Stimulated activated naive CD8-positive, alpha-beta T cell treated with anti-CD3 and anti-CD28 coated beads, Interleukin-15, Interleukin-2, amounts not matched to agents 100 ng/mL and 50 ng/mL, for 24 hours (primary cell): ENCODE data around the gene DHX32.
A peak's percentile ranks its signal among the peaks of the same experiment; 100 is the strongest.
"Not testable (repeated sequence)": the region's sequence is repeated elsewhere in the genome, so short reads cannot be mapped to it uniquely, and the experiment has no call there.

ENCODE experiments used
- H3K27ac Mint-ChIP-seq: one replicate; pipeline ENCODE4 v1.8.0; 2021; ENCODE audit warnings: mild to moderate bottlenecking, mixed read lengths
- H3K27me3 Mint-ChIP-seq: one replicate; pipeline ENCODE4 v1.8.0; 2021; ENCODE audit warnings: mixed read lengths
- H3K36me3 Mint-ChIP-seq: one replicate; pipeline ENCODE4 v1.8.0; 2021; ENCODE audit warnings: low read depth, mixed read lengths
- H3K4me1 Mint-ChIP-seq: one replicate; pipeline ENCODE4 v1.8.0; 2021; ENCODE audit warnings: low read depth, mixed read lengths
- H3K4me3 Mint-ChIP-seq: one replicate; pipeline ENCODE4 v1.8.0; 2021; ENCODE audit warnings: mild to moderate bottlenecking, mixed read lengths
- H3K9me3 Mint-ChIP-seq: one replicate; pipeline ENCODE4 v1.8.0; 2021; ENCODE audit warnings: mixed read lengths

The DHX32 gene

GRCh38 chr10:125907598-125907997 is 26.5 kb upstream of the DHX32 start:
- not testable (repeated sequence) for H3K36me3 Mint-ChIP-seq, H3K4me1 Mint-ChIP-seq, H3K27ac Mint-ChIP-seq, H3K9me3 Mint-ChIP-seq, H3K27me3 Mint-ChIP-seq, H3K4me3 Mint-ChIP-seq

- H3K9me3 Mint-ChIP-seq, H3K36me3 Mint-ChIP-seq, H3K4me1 Mint-ChIP-seq, H3K4me3 Mint-ChIP-seq, H3K27ac Mint-ChIP-seq, H3K27me3 Mint-ChIP-seq: not testable (repeated sequence)
Measured at GRCh38 chr10:125905069-125905994, 24.2 kb upstream of the DHX32 start.

- not testable (repeated sequence) for H3K4me3 Mint-ChIP-seq, H3K27ac Mint-ChIP-seq, H3K4me1 Mint-ChIP-seq
Measured at GRCh38 chr10:125903135-125903640, 22.1 kb upstream of the DHX32 start.

DNA sequence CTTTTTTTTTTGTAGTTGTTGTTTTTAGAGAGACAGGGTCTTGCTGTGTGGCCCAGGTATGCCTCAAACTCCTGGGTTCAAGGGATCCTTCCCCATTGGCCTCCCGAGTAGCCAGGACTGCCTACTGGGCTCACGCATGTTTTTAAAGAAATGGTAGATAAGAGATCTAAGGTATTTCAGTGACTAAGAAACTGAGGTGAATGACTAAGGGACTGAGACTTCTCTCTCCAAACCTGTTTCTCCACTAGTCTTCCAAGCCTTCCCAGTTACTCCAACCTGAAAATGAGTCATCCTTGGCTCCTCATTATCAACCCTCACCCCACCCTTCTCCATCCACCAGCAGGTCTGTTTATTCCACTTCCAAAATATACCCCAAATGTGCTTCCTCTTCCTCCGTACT is 19.9 kb upstream of the DHX32 start:
- not testable (repeated sequence) for H3K4me3 Mint-ChIP-seq, H3K9me3 Mint-ChIP-seq, H3K36me3 Mint-ChIP-seq, H3K27me3 Mint-ChIP-seq, H3K4me1 Mint-ChIP-seq, H3K27ac Mint-ChIP-seq

More at GRCh38 chr10:125903135-125903640, 22.1 kb upstream of the DHX32 start:
- not testable (repeated sequence) for H3K27me3 Mint-ChIP-seq, H3K36me3 Mint-ChIP-seq, H3K9me3 Mint-ChIP-seq

DNA sequence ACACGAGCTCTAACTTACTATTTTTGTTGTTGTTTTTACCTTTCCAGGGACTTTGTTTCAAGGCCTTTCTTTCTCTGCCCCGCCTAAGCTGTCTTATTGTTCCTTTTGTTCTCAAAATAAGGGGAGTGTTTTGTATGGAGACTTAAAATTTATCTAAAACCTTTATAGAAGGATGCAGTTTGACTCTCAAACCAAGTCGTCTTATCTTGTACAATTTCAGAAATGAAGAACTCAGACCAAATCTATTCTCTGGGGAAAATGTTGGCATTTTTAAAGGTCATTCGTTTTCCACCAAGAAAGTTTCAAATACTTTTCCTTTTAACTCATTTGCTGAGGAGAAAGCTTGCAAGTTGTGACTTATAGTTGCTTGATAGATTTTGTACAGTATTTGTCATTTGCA is 16.2 kb upstream of the DHX32 start:
- H3K27ac Mint-ChIP-seq, H3K36me3 Mint-ChIP-seq, H3K9me3 Mint-ChIP-seq, H3K27me3 Mint-ChIP-seq: not testable (repeated sequence)
- Mint-ChIP-seq H3K4me3 (peak overlapping the region; percentile 88), H3K4me1 (peaks cover 21% of the 10 kb centered on the region)

DNA sequence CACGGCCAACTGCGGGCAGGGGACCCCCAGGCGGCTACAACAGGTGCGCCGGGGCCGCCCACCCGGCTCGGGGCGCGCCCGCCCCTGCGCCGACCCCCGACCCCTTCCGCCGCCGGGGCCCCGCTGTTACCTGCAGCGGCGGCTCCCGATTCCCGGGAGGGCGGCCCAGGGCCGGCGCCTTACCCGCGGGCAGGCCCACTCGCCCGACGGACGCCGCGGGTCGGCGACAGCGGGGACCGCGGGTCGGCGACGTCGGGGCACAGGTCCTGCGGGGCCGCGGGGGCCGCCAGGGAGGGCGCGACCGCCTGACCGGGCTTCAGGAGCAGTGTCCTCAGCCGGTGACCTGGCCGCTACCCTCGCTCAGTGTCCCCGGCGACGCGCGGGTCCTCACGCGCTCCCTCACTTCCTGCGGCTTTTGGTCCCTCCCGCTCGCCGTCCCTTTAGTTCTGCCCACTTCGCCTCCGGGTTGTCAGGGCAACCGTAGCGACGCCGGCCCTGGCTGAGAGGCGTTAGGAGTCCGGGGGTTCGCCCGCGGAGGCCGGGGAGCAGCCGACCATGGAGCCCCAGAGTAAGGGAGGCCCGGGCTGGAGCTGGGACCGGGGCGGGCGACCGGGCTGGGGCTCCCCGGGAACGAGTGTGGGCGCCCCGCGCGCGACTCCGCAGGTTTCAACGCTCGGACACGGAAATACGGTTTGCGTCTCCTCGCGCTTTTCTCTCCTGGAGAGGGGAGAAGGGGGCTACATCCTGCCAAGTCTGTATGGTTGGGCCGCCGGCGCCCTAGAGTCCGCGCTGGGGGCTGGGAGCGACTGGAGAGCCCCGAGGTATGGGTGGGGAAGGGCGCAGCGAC is 15.2 kb upstream of the DHX32 start, which contains the start of gene FANK1:
TSS of gene FANK1 (plus strand) at position 477 of the 847 bp plus-strand sequence. CDS start at position 556, 79 bp downstream.
- not testable (repeated sequence) for H3K9me3 Mint-ChIP-seq, H3K27me3 Mint-ChIP-seq, H3K36me3 Mint-ChIP-seq
- peak within 1 kb of the TSS; percentile 90 for H3K4me3 Mint-ChIP-seq
- H3K4me1 Mint-ChIP-seq: peaks cover 21% of the 10 kb centered on the region
- peak within 1 kb of the TSS; percentile 95 for H3K27ac Mint-ChIP-seq

DNA sequence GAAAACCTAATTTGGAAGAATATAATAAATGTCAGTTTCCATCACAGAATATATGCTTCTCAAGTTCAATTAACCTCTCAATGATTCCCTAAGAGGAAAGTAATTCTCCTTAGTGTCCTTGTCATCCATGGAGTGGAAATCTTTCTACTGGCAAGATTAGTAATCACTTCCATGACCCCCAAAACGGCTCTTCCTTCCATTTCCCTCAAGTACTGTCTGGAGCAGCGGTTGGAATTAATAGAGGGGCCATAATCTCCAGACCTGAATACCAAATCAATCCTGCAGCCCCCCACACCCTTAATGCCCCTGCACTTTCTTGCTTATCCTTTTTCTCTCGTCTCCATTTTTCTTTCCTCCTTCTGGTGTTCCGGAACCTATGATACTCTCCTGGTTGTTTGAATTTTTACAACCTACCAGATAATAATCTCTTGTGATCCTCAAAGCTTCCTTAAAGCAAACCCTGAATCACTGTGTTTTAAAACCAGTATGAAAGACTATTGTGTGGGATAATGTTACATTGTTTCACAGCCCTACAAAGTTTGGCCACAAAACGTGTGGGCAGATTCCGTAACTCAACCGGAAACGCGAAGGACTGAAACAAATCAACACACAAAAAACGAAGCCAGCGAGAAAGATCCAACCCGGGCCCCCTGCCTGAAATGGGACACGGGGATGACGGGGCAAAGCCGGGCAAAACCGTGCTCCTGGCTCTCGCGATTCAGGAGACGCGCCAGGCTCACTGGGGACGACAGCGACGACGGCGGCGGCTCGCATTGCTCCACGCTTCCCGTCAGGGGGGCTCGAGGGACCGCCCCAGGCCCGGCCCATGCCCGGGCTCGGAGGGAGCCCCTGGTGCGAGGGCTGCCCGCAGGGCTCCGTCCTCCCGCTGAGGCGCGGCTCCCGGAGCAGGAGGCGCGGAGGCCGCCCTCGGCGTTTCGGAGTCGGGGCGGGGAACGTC is 14.3 kb upstream of the DHX32 start:
- Mint-ChIP-seq H3K4me1 (peaks cover 21% of the 10 kb centered on the region), H3K27ac (peak overlapping the region; percentile 95), H3K4me3 (peak overlapping the region; percentile 90)
- H3K36me3 Mint-ChIP-seq, H3K9me3 Mint-ChIP-seq, H3K27me3 Mint-ChIP-seq: not testable (repeated sequence)

- H3K36me3 Mint-ChIP-seq: not testable (repeated sequence)
Measured at GRCh38 chr10:125894176-125894575, 13.1 kb upstream of the DHX32 start.

DNA sequence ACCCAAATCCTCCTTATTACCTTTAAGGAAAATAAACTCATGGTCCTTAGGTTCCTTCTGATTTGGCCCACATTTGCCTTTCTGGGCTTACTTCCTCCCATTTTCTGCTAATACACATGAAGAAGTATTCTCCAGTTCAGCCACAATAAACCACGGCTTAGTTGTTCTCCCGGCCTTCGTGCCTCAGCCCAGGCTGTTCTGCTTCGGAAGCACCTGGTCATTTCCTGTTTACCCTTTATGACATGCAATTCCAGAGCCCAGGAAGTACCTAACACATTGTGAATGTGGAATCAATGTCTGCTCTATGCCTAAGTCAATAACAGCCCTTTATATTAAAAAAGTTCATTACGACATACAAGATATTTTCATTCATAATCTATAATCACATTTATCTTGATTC is 11.3 kb upstream of the DHX32 start:
- H3K27ac Mint-ChIP-seq, H3K36me3 Mint-ChIP-seq, H3K4me3 Mint-ChIP-seq, H3K27me3 Mint-ChIP-seq, H3K9me3 Mint-ChIP-seq: not testable (repeated sequence)
- peaks cover 20% of the 10 kb centered on the region for H3K4me1 Mint-ChIP-seq

More at GRCh38 chr10:125894176-125894575, 13.1 kb upstream of the DHX32 start:
- not testable (repeated sequence) for H3K27ac Mint-ChIP-seq, H3K27me3 Mint-ChIP-seq, H3K9me3 Mint-ChIP-seq, H3K4me3 Mint-ChIP-seq
- peaks cover 21% of the 10 kb centered on the region for H3K4me1 Mint-ChIP-seq

DNA sequence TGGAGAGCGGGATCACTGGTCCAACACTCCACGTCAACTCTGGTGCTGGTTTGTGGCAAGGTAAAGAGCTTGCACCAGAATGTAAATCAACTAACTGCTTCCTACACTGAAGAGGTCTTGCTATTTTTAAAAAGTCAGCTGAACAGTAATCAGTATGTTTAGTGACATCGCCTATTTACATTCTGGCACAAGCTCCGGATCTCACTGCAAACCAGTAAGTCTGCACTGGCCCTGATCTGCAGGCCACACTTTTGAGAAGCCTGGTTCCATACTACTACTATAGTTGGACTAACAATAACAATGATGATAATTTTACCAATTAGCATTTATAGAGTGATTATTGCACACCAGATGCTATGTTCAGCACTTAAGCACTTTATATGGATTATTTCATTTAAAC is 8.3 kb upstream of the DHX32 start:
- H3K36me3 Mint-ChIP-seq, H3K27me3 Mint-ChIP-seq, H3K9me3 Mint-ChIP-seq, H3K4me1 Mint-ChIP-seq, H3K4me3 Mint-ChIP-seq, H3K27ac Mint-ChIP-seq: not testable (repeated sequence)

- Mint-ChIP-seq H3K27me3 (no peaks in the 10 kb centered on the region), H3K4me1 (no peaks in the 10 kb centered on the region), H3K9me3 (no peaks in the 10 kb centered on the region), H3K36me3 (peaks cover 4% of the 10 kb centered on the region), H3K4me3 (no peak overlapping the region), H3K27ac (no peak overlapping the region)
Measured at GRCh38 chr10:125886914-125887512, 5.9 kb upstream of the DHX32 start.

GRCh38 chr10:125883211-125883610 is 2.1 kb upstream of the DHX32 start:
- no peak overlapping the region for H3K27ac Mint-ChIP-seq
- H3K4me1 Mint-ChIP-seq: no peaks in the 10 kb centered on the region

GRCh38 chr10:125882596-125882995 is 1.5 kb upstream of the DHX32 start:
- Mint-ChIP-seq H3K4me3 (no peak overlapping the region), H3K27me3 (no peaks in the 10 kb centered on the region), H3K27ac (no peak overlapping the region), H3K36me3 (peaks cover 28% of the 10 kb centered on the region), H3K4me1 (no peaks in the 10 kb centered on the region), H3K9me3 (no peaks in the 10 kb centered on the region)

More at GRCh38 chr10:125883211-125883610, 2.1 kb upstream of the DHX32 start:
- H3K36me3 Mint-ChIP-seq: peaks cover 27% of the 10 kb centered on the region
- no peak overlapping the region for H3K4me3 Mint-ChIP-seq
- no peaks in the 10 kb centered on the region for H3K9me3 Mint-ChIP-seq
- no peaks in the 10 kb centered on the region for H3K27me3 Mint-ChIP-seq

- Mint-ChIP-seq H3K9me3 (peaks cover 6% of the 10 kb centered on the region), H3K36me3 (peaks cover 40% of the 10 kb centered on the region), H3K27me3 (no peaks in the 10 kb centered on the region), H3K4me1 (no peaks in the 10 kb centered on the region), H3K4me3 (no peak overlapping the region), H3K27ac (no peak overlapping the region)
Measured at GRCh38 chr10:125880719-125881118, 373 bp downstream of the DHX32 start.
